Glomerular visceral epithelial cell (primary cell): ENCODE data around the gene ASF1B.

Experiments used
- DNase-seq: peaks from one replicate; pipeline ENCODE4 v3.0.0-alpha.2; 2016; ENCODE audit errors: extremely low spot score

Gene ASF1B

DNA sequence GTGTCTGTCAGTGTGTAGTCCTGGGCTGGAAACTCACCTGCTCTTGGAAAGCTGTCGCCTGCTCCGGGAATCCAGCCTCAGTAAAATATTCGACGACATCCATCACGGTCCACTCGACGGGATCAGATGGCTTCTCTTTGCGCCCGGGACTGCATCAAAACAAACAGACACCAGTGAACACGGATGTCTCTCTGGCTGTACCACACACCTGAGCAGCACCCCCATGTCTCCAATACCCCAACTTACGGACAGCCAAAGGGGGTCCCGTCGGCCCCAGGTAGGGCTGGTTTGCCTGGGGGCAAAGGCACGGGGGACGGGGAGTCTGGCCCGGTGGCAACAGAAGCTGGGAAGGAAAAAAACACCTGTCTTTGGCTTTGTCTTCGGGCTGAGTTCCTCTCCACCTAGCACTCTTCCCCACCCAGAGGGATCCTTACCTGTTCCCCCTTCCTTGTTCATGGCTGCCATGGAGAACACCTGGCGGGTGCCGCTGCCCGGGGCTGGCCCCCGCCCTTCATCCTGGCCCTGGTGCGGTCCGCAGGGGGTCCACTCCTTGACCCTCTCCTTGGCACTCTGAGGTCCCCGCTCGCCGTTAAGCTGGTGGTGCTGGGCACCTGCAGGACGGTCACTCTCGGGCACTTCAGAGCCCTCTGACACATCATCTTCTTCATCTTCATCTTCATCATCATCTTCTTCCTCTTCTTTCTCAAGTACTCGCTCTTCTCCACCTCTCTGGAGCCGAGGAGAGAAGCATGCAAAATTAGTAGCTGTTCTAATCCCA lies 47.6 kb downstream of the ASF1B start:
- DNase-seq, result no peak

DNA sequence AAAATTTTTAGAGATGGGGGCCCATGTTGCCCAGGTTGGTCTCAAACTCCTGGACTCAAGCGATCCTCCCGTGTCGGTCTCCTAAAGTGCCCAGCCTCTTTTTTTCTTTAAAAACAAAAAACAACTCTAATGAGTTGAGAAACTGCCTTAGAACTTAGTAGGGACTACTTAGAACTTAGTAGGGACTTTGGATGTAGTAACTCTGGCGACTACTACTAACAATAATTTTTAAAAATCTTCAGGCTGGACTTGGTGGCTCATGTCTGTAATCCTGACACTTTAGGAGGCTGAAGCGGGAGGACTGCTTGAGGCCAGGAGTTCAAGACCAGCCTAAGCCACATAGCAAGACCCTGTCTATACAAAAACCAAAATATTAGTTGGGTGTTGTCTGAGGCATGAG lies 50.3 kb downstream of the ASF1B start:
- DNase-seq, result no peak

DNA sequence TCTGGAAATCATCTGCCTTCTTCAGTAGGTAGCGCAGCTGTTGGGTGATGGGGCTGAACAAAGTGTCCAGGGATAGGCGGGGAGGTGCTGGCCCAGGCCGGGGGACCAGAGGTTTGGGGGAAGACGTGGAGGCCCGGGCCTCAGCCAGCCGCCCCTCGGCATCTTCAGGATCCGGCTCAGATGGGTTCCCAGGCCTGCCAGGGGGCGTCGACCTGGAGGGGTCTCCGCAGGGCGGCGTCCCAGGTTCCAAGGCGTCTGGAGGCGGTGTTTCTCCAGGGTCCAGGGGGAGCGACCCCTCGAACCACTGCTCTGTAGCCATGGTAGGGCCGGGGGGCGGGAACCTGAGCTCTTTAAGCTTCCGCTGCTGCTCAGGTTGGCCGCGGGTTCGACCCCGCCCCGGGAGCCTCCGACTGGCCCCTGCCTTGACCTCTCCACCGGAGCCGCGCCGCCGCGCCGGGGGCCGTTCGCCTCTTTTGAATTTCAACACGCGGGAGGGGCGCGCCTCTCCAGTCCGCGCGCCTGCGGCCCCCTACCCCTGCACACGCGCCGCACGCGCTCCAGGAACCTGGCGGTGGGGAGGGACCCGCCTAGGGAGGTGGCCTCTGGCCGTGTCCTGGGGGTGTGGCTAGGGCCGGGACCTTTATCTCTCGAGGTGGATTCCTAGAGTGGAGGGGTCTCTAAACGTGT lies 50.9 kb downstream of the ASF1B start, which contains the start of gene C19orf67:
Gene C19orf67, minus strand, starts transcription at position 475 of the 687 bp plus-strand sequence. Its CDS starts 156 bp downstream, at position 319.
- DNase-seq, result no peak

DNA sequence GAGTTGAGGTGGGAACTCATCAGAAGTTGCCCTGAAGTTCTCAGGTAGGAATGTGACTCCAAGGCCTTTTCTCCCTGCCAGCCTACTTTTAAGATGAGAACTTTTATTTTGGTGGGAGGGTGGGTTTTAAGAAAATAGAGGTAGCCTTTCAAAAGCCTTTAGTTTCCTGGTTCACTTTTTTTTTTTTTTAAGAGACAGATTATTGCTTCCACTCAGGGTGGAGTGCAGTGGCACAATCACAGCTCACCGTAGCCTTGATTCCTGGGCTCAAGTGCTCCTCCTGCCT lies 53.8 kb downstream of the ASF1B start:
- no peak for DNase-seq

DNA sequence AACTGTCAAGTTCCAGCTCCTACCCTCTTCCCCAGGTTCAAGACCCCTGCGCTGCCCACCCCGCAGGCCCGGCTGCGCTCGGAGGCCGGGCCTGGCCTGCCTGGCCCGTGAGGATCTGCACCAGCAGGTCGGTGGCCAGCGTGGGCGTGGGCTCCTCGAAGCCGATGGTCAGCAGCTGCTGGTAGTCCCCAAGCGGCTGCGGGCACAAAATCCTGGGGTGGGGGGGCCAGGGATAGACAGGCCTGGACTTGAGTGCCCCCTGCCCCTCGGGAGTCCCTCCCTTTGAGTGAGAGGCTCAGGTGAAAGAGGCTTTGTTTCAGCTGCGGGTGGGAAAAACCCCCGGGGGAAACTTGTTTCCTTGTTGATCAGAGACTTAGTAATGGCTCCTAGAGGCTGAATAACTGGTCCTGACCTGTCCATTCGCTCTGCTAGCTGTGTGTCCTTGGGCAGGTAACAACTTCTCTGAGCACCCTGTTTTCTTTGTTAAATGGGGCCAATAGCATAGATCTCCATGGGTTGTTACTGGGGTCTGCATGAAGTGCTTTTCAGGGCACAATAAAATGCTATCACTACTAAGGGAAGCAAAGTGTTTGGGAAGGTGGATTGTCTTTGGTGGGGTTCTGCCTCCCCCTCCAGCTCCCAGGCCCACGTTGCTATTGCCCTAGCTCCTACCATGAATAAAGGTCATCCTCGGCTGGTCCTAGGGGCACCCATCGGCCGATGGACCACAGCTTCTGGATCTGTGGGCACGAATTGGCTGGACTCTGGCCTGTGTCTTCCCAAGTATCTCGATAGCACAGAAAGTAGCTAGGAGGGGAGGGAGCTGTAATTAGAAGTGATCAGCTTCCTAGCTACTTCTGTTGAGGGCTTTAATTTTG lies 54.4 kb downstream of the ASF1B start:
- no peak for DNase-seq

DNA sequence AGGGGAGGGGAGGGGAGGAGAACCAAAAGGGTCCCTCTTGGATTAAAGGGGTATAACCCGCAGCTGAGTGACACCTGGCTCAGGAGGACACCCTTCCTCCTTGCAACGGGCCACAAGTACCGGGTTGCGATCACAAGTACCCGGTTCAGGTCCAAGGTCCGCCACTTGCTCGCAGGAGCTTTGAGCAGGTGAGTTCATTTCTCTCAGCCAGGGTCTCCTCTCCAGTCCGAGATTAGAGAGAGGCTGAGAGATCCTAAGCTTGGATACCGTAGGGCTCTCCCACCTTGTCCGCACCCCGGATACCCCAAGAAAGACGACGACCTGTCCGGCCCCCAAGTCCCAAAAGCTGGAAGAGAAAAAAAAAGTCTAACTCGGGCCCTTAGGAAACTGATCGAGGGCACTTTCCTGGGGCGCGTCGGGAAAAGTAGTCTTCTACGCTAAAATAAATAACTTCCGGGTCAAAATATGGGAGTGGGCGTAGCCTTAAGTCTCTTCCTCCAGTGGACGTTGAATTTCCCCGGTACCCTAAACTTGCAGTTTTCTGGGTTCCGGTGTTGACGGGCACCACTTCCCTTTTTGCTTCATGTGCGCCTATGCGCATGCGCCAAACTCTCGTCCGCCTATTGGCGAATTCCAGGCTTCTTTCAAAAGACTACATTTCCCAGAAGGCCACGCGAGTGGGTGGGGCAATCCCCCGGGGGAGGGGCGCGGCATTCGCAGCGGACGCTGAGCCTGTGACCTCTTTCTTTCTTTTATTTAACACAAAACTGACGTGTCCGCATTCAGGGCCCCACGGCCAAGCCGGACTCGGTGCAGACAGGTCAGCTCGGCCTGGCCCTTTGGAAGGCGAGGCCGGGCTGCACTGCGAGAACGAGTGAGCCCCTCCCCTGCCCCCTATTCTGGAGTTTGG lies 55.2 kb downstream of the ASF1B start:
- peak; percentile 100 for DNase-seq

DNA sequence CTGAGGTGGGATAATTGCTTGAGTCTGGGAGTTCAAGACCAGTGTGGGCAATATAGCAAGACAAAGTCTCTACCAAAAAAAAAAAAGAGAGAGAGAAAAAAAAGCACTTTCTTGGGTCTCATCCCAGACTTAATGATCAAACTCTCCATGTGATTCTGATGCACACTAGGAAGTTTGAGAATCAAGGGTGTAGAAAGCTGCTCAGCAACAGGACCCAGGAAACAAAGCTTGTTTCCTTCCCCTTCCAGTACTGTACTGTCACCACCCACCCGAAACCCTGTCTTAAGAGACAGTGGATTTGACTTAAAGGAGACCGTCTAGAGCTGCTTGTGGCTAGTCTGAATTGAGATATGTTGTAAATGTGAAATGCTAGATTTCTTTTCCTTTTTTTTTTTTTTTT lies 58.0 kb downstream of the ASF1B start:
- DNase-seq, result no peak

DNA sequence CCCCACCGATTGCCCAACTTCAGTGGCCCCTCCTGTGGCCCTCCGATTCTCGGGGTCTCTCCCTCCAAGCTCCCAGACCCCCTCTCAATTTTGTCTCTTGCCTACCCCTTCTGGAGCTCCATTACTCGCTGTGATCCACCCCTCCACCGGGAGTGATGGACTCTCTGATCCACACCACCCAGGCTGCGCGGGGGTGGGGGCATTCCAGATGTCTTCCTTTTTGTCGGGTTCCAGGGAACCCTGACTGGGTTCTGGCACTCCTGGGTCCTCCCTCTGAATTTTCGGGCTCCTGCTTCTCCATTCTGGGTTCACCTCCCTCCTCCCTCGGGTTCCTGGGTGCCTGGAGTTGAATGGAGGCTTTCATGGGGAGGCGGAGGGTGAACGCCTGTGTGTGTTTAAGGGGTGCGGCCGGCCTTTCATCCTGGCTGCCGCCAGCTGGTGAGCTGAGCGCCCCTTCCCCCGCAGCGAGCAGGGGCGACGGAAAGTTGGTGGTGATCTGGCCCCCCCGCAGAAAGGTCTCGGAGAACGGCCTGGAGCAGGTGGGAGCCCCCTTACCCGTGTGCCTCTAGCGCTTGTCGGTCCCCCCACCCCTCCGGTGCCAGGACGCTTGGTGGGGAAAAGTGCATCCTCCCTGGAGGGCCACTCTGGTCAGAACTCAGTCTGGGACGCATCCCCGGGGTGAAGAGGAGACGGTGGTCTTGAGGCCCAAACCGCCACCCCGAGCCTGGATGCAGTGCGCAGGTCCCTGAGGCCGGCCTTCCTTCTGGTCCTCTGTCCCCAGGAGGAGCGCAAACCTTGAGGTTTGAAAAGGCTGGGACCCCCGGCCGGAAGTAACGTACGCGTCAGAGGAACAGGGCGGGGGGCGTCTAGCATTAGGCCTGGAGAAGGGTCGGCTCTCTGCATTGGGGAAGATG lies 62.2 kb downstream of the ASF1B start:
- no peak for DNase-seq

DNA sequence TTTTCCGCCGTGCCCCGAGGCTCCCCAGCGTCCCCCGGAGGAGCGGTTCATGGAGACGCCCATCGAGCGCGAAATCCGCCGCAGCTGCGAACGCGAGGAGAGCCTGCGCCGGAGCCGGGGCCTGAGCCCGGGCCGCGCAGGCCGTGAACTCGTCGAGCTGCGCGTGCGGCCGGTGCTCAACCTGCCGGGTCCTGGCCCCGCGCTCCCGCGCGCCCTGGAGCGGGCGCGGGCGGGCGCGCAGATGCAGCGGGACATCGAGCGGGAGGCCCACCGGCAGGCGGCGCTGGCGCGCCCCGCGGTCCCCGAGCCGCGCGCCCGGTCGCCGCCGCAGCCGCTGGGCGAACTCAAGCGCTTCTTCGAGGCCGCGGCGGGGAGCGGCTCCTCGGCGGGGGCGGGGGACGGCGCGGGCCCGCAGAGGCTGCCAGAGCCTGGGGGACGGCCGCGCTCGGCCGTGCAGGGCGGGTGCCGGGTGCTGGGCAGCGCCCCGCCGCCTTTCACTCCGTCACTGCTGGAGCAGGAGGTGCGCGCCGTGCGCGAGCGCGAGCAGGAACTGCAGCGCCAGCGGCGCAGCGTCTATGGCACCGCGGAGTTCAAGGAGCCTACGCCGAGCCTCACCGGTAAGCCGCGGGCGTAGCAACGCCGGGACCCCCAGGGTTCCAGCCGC lies 63.0 kb downstream of the ASF1B start:
- DNase-seq, result peak; percentile 81

DNA sequence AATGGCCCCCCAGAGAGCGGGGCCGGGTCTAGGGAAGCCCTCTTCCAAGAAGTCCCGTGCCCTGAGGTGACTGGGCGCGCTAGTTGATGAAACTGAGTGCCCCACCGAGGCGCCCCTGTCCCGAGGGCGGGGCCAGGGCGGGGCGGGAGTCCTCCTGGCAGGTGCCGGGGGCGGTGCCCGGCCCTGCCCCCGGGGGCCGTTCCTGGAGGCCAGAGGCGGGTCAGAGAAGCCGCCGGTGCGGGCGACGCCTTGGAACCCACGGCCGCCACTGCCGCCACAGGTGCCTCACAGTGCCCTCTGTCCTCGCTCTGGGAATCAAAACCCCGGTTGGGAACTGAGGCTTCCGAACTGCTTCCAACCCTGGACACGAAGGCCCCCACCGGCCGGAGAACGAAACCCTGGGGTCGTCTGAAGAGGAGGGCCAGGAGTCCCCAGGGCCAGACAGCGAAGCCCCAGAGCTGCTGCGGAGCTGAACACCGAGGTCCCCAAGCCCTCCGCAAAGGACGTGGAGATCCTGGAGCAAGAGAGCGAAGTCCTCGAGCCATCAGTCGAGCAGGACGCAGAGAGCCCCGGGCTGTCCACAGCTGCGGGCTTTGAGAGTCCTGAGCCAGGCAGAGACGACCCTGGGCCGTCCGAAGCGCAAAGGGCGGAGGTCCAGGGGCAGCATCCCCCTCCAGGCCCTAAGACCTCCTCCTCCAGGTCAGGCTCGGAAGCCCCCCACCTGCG lies 63.7 kb downstream of the ASF1B start, which contains the start of gene MISP3:
Gene MISP3, plus strand, starts transcription at position 252 of the 726 bp plus-strand sequence. CDS start 524 bp downstream, outside the sequence.
- DNase-seq, result peak; percentile 36

DNA sequence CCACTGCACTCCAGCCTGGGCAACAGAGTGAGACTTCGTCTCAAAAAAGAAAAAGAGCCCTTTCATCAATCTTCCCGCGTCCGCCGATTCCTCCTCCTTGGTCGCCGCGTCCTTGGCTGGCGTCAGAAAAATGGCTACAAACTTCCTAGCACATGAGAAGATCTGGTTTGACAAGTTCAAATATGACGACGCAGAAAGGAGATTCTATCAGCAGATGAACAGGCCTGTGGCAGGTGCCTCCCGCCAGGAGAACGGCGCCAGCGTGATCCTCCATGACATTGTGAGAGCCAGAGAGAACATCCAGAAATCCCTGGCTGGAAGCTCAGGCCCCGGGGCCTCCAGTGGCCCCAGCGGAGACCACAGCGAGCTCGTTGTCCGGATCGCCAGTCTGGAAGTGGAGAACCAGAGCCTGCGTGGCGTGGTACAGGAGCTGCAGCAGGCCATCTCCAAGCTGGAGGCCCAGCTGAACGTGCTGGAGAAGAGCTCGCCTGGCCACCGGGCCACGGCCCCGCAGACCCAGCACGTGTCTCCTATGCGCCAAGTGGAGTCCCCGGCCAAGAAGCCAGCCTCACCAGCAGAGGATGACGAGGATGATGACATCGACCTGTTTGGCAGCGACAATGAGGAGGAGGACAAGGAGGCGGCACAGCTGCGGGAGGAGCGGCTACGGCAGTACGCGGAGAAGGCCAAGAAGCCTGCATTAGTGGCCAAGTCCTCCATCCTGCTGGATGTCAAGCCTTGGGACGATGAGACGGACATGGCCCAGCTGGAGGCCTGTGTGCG lies 65.9 kb downstream of the ASF1B start:
- no peak for DNase-seq
